ENCODE results near the gene NDNF. TPM values are rescaled to one million over a fixed set of nuclear protein-coding genes. Genes with fewer than 3 reads are reported as not detected.

NDNF gene
- total RNA-seq, 4 donors from 2014 or later, result 1.0 to 8.4 (median 1.4) TPM

GRCh38 chr4:120994521-120994920, 77.8 kb downstream of the NDNF start:
- Histone ChIP-seq H3K4me3 (no peak overlapping the region), H3K27ac (no peak overlapping the region), H3K4me1 (no peaks in the 10 kb centered on the region), H3K27me3 (no peaks in the 10 kb centered on the region), H3K9me3 (no peaks in the 10 kb centered on the region), H3K36me3 (no peaks in the 10 kb centered on the region)
- TF ChIP-seq CTCF (IDR thresholded peaks at IDR 0.05) (no peak), POLR2A (IDR thresholded peaks at IDR 0.05) (no peak)
- 60 to 67% methylated on average over 1 of the region's 1 CpG for WGBS, 2 donors
- DNase-seq, result no peak
- intact Hi-C loops (cut with DNase I), result no loop called here

- no peak overlapping the region for H3K4me3 ChIP-seq
- no peak overlapping the region for H3K27ac ChIP-seq
- H3K4me1 ChIP-seq, result no peaks in the 10 kb centered on the region
- WGBS, 2 donors, result 56 to 68% methylated on average over 2 of the region's 2 CpGs
- intact Hi-C loops (cut with DNase I), result no loop called here
- DNase-seq, result no peak
- H3K9me3 ChIP-seq, result no peaks in the 10 kb centered on the region
- TF ChIP-seq CTCF (IDR thresholded peaks at IDR 0.05) (no peak), POLR2A (IDR thresholded peaks at IDR 0.05) (no peak)
- H3K36me3 ChIP-seq, result no peaks in the 10 kb centered on the region
- no peaks in the 10 kb centered on the region for H3K27me3 ChIP-seq
Measured at GRCh38 chr4:120991885-120992284, 80.5 kb downstream of the NDNF start.

GRCh38 chr4:120990246-120990645, 82.1 kb downstream of the NDNF start:
- TF ChIP-seq POLR2A (IDR thresholded peaks at IDR 0.05) (no peak), CTCF (IDR thresholded peaks at IDR 0.05) (no peak)
- Histone ChIP-seq H3K36me3 (no peaks in the 10 kb centered on the region), H3K9me3 (no peaks in the 10 kb centered on the region), H3K4me3 (no peak overlapping the region), H3K27ac (no peak overlapping the region), H3K27me3 (no peaks in the 10 kb centered on the region), H3K4me1 (no peaks in the 10 kb centered on the region)
- intact Hi-C loops (cut with DNase I), result no loop called here
- WGBS, 2 donors, result 83% methylated on average over 2 of the region's 2 CpGs; no CpG with 5 or more reads in 1 of the 2 donors
- no peak for DNase-seq

Other genes with a start within 250 kb of the NDNF start
- gene PRDM5, start 149.8 kb downstream of the NDNF start, total RNA-seq, result 10 to 100 TPM in 1 of 4 donors, 1 to 10 TPM in 3; 3.3 to 16.8 (median 6.2) TPM
- 1 to 10 TPM in 2 of 4 donors, under 1 TPM in 2; 0.15 to 6.5 (median 2.5) TPM for gene TNIP3, start 91.8 kb upstream of the NDNF start, total RNA-seq

All from esophagus squamous epithelium (tissue), 5 donors.